ENCODE results near the gene RRP12. TPM values are rescaled to one million over a fixed set of nuclear protein-coding genes. Genes with fewer than 3 reads are reported as not detected.

Gene RRP12
- polyA plus RNA-seq, 1 of the 3 experiments (the other 2 are of a cell fraction), result 46.4 TPM

- no peak overlapping the region for H3K27ac ChIP-seq (ENCODE audit: low read depth in 2 of 2, low read length in 1 of 2)
- H3K9me3 ChIP-seq, result no peaks in the 10 kb centered on the region
- ChIA-PET POLR2A (interaction anchor here (0.7 kb wide), 1 partner anchor 12 kb away, joined by 5 read pairs; no protein-coding TSS in a partner anchor), CTCF (no interaction called here)
- H3K9me2 ChIP-seq, result no peaks in the 10 kb centered on the region
- no peak overlapping the region for H2AFZ ChIP-seq (ENCODE audit: low read depth)
- 83% methylated on average over 2 of the region's 6 CpGs for WGBS (ENCODE audit: low lambda C conversion rate)
- no peak overlapping the region for H3K4me3 ChIP-seq (ENCODE audit: low read depth in 2 of 2, low read length in 1 of 2)
- no peaks in the 10 kb centered on the region for H3K27me3 ChIP-seq (ENCODE audit: insufficient read depth)
- H4K20me1 ChIP-seq (ENCODE audit: insufficient read depth), result no peaks in the 10 kb centered on the region
- no peaks in the 10 kb centered on the region for H3F3A ChIP-seq (replicated peaks; ENCODE audit: insufficient read depth)
- no peaks in the 10 kb centered on the region for H3K79me2 ChIP-seq (ENCODE audit: insufficient read depth)
- no peak for DNase-seq
- H3K4me2 ChIP-seq, result no peak overlapping the region
- peaks cover 25 to 60% of the 10 kb centered on the region in 2 experiments for H3K36me3 ChIP-seq (replicated peaks in 1 of 2; ENCODE audit: control insufficient read depth in 1 of 2, insufficient read depth in 2 of 2, low read length in 1 of 2)
- TF ChIP-seq USF2 (IDR thresholded peaks at IDR 0.05; ENCODE audit: borderline replicate concordance, low read depth, low read length) (no peak), RCOR1 (IDR thresholded peaks at IDR 0.05; ENCODE audit: low read length) (no peak), MXI1 (IDR thresholded peaks at IDR 0.05; ENCODE audit: low read depth, low read length) (no peak), SMC3 (IDR thresholded peaks at IDR 0.05; ENCODE audit: low read depth, low read length) (no peak), EP300 (IDR thresholded peaks at IDR 0.05; ENCODE audit: borderline replicate concordance in 1 of 2, low read depth in 1 of 2, low read length in 1 of 2) (no peak), POLR2AphosphoS5 (IDR thresholded peaks at IDR 0.05; ENCODE audit: low read depth, low read length) (no peak), RFX5 (IDR thresholded peaks at IDR 0.05; ENCODE audit: low read length) (no peak), GABPA (IDR thresholded peaks at IDR 0.05; ENCODE audit: low read depth) (no peak), RAD21 (IDR thresholded peaks at IDR 0.05; ENCODE audit: low read length) (no peak), SIN3A (IDR thresholded peaks at IDR 0.05; ENCODE audit: borderline replicate concordance, low read depth, low read length) (no peak), YY1 (IDR thresholded peaks at IDR 0.05; ENCODE audit: low read depth) (no peak), EZH2phosphoT487 (IDR thresholded peaks at IDR 0.05; ENCODE audit: borderline replicate concordance, low read depth) (no peak), ELF1 (IDR thresholded peaks at IDR 0.05) (no peak)
- no peak overlapping the region for H3K9ac ChIP-seq
- H3K4me1 ChIP-seq (ENCODE audit: control insufficient read depth in 1 of 2, insufficient read depth in 2 of 2, low read depth in 1 of 2, low read length in 1 of 2), result no peaks in the 10 kb centered on the region
These were observed 16.5 kb downstream of the RRP12 start for GRCh38 chr10:97384641-97385040.

- no peak overlapping the region for H3K4me3 ChIP-seq (ENCODE audit: low read depth in 2 of 2, low read length in 1 of 2)
- H4K20me1 ChIP-seq (ENCODE audit: insufficient read depth), result no peaks in the 10 kb centered on the region
- POLR2A ChIA-PET, result no interaction called here
- 92% methylated on average over 2 of the region's 5 CpGs for WGBS (ENCODE audit: low lambda C conversion rate)
- no peaks in the 10 kb centered on the region for H3K9me3 ChIP-seq
- H3K36me3 ChIP-seq (replicated peaks in 1 of 2; ENCODE audit: control insufficient read depth in 1 of 2, insufficient read depth in 2 of 2, low read length in 1 of 2), result peaks cover 22 to 65% of the 10 kb centered on the region in 2 experiments
- H3K4me2 ChIP-seq, result no peak overlapping the region
- no peak overlapping the region for H3K27ac ChIP-seq (ENCODE audit: low read depth in 2 of 2, low read length in 1 of 2)
- no peaks in the 10 kb centered on the region for H3F3A ChIP-seq (replicated peaks; ENCODE audit: insufficient read depth)
- no peak overlapping the region for H2AFZ ChIP-seq (ENCODE audit: low read depth)
- no peak for TF ChIP-seq USF1 (IDR thresholded peaks at IDR 0.05; ENCODE audit: borderline replicate concordance, low read depth)
- TF ChIP-seq JUND (IDR thresholded peaks at IDR 0.05), result no peak
- no peak for TF ChIP-seq RCOR1 (IDR thresholded peaks at IDR 0.05; ENCODE audit: low read length)
- no peak for TF ChIP-seq FOXM1 (IDR thresholded peaks at IDR 0.05; ENCODE audit: low read depth)
- TF ChIP-seq RAD21 (IDR thresholded peaks at IDR 0.05; ENCODE audit: low read length), result no peak
- TF ChIP-seq MEF2A (IDR thresholded peaks at IDR 0.05; ENCODE audit: borderline replicate concordance, low read depth), result no peak
- no peak for TF ChIP-seq RFX5 (IDR thresholded peaks at IDR 0.05; ENCODE audit: low read length)
- TF ChIP-seq GATA2 (CRISPR knock-in tag; IDR thresholded peaks at IDR 0.05), result no peak
- TF ChIP-seq SIN3A (IDR thresholded peaks at IDR 0.05; ENCODE audit: borderline replicate concordance, low read depth, low read length), result no peak
- TF ChIP-seq NFIC (IDR thresholded peaks at IDR 0.05; ENCODE audit: borderline replicate concordance), result no peak
- TF ChIP-seq ZBTB33 (IDR thresholded peaks at IDR 0.05; ENCODE audit: borderline replicate concordance, low read depth), result no peak
- no peaks in the 10 kb centered on the region for H3K9me2 ChIP-seq
- H3K27me3 ChIP-seq (ENCODE audit: insufficient read depth), result no peaks in the 10 kb centered on the region
- H3K79me2 ChIP-seq (ENCODE audit: insufficient read depth), result no peaks in the 10 kb centered on the region
- CTCF ChIA-PET, result no interaction called here
- no peak for DNase-seq
- H3K4me1 ChIP-seq (ENCODE audit: control insufficient read depth in 1 of 2, insufficient read depth in 2 of 2, low read depth in 1 of 2, low read length in 1 of 2), result no peaks in the 10 kb centered on the region
- no peak overlapping the region for H3K9ac ChIP-seq
These were observed 17.0 kb downstream of the RRP12 start for GRCh38 chr10:97384156-97384555.
